ENCODE measurements around the gene PXDN. TPM values are rescaled to one million over a fixed set of nuclear protein-coding genes. Genes with fewer than 3 reads are reported as not detected.

The PXDN gene
- total and polyA plus RNA-seq, 10 of the 15 experiments (the other 5 are each of a cell fraction or from before 2014, with no cell fraction given), result 0.12 to 0.69 (median 0.23) TPM; not detected in 5

GRCh38 chr2:1606046-1606400 lies 138.3 kb downstream of the PXDN start (continued):
- TF ChIP-seq, protein P1, sequence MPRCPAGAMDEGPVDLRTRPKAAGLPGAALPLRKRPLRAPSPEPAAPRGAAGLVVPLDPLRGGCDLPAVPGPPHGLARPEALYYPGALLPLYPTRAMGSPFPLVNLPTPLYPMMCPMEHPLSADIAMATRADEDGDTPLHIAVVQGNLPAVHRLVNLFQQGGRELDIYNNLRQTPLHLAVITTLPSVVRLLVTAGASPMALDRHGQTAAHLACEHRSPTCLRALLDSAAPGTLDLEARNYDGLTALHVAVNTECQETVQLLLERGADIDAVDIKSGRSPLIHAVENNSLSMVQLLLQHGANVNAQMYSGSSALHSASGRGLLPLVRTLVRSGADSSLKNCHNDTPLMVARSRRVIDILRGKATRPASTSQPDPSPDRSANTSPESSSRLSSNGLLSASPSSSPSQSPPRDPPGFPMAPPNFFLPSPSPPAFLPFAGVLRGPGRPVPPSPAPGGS (IDR thresholded peaks at IDR 0.05; ENCODE audit: borderline replicate concordance, insufficient read depth, low read depth, low read length, poor library complexity, severe bottlenecking), result no peak
- TF ChIP-seq ETV6 (conservative IDR thresholded peaks at IDR 0.05 in 1 of 2, IDR thresholded peaks at IDR 0.05 in 1 of 2; ENCODE audit: borderline replicate concordance in 1 of 2, low read depth in 1 of 2), result no peak
- TF ChIP-seq E2F4 (IDR thresholded peaks at IDR 0.05; ENCODE audit: low read depth, low read length), result no peak
- no peak for TF ChIP-seq RAD21 (IDR thresholded peaks at IDR 0.05; ENCODE audit: insufficient read depth, low read depth, low read length)
- no peak for TF ChIP-seq LARP7 (IDR thresholded peaks at IDR 0.05)
- TF ChIP-seq JUNB (IDR thresholded peaks at IDR 0.05), result no peak
- TF ChIP-seq HCFC1 (IDR thresholded peaks at IDR 0.05; ENCODE audit: low read length), result no peak
- no peak for TF ChIP-seq TCF12 (IDR thresholded peaks at IDR 0.05; ENCODE audit: low read depth, low read length)
- no peak for TF ChIP-seq EZH2 (IDR thresholded peaks at IDR 0.05; ENCODE audit: borderline replicate concordance, control insufficient read depth, low read depth, low read length)
- no peak for TF ChIP-seq ZSCAN29 (IDR thresholded peaks at IDR 0.05)

Measured in GM12878 (cell line).